HG02623 (cell line): Measurements from ENCODE around the gene PLET1.

Experiments
- ATAC-seq: cut with Tn5 transposase; IDR thresholded peaks from one replicate; pipeline ENCODE4 v1.9.1; 2021; ENCODE audit warnings: moderate library complexity; ENCODE audit not compliant: unreplicated experiment

The PLET1 gene

GRCh38 chr11:112285841-112286311, 25.2 kb upstream of the PLET1 start:
- no peak for ATAC-seq

- ATAC-seq, result no peak
These were observed 21.1 kb upstream of the PLET1 start for GRCh38 chr11:112281726-112282125.

GRCh38 chr11:112280268-112281126, 19.8 kb upstream of the PLET1 start:
- peak; percentile 71 for ATAC-seq

- ATAC-seq, result peak; percentile 32
These were observed 19.2 kb upstream of the PLET1 start for GRCh38 chr11:112279901-112280267.

- ATAC-seq, result no peak
These were observed 18.1 kb upstream of the PLET1 start for GRCh38 chr11:112278803-112279202.

- ATAC-seq, result no peak
These were observed 17.3 kb upstream of the PLET1 start for GRCh38 chr11:112277941-112278340.

- no peak for ATAC-seq
These were observed 16.4 kb upstream of the PLET1 start for GRCh38 chr11:112277029-112277428.

GRCh38 chr11:112274007-112274783, 13.5 kb upstream of the PLET1 start:
- no peak for ATAC-seq

- ATAC-seq, result no peak
These were observed 12.4 kb upstream of the PLET1 start for GRCh38 chr11:112273066-112273465.

GRCh38 chr11:112271242-112271641, 10.6 kb upstream of the PLET1 start:
- no peak for ATAC-seq

GRCh38 chr11:112270551-112271180, 10.0 kb upstream of the PLET1 start:
- ATAC-seq, result no peak

GRCh38 chr11:112269139-112269538, 8.5 kb upstream of the PLET1 start:
- ATAC-seq, result no peak

- ATAC-seq, result no peak
These were observed 7.7 kb upstream of the PLET1 start for GRCh38 chr11:112268406-112268805.

- ATAC-seq, result no peak
These were observed 6.5 kb upstream of the PLET1 start for GRCh38 chr11:112267188-112267591.

GRCh38 chr11:112266410-112266778, 5.7 kb upstream of the PLET1 start:
- no peak for ATAC-seq

- ATAC-seq, result no peak
These were observed 5.2 kb upstream of the PLET1 start for GRCh38 chr11:112265659-112266409.

- ATAC-seq, result no peak
These were observed 5.5 kb downstream of the PLET1 start for GRCh38 chr11:112255067-112255720.

GRCh38 chr11:112253605-112254242, 6.9 kb downstream of the PLET1 start:
- no peak for ATAC-seq

- no peak for ATAC-seq
These were observed 10.6 kb downstream of the PLET1 start for GRCh38 chr11:112249871-112250610.
